Daoy (cell line): Measurements from ENCODE around the gene NF1. TPM values are rescaled to one million over a fixed set of nuclear protein-coding genes. Genes with fewer than 3 reads are reported as not detected.
"Not testable (repeated sequence)": the region's sequence is repeated elsewhere in the genome, so short reads cannot be mapped to it uniquely, and the experiment has no call there.

ENCODE experiments used
- DNase-seq: peaks from one replicate; pipeline ENCODE4 v3.0.0-alpha.2; 2015; ENCODE audit warnings: low read depth
- total RNA-seq: library from RNA; depleted of rRNA; stranded (reverse); fragments of >200 nt; shearing (Covaris generic); gene quantifications from 2 replicates; pipeline ENCODE4 v1.2.3, GENCODE V29; 2014

NF1 gene
- total RNA-seq, 1 experiment from 2014 or later: 30.2 TPM

DNA sequence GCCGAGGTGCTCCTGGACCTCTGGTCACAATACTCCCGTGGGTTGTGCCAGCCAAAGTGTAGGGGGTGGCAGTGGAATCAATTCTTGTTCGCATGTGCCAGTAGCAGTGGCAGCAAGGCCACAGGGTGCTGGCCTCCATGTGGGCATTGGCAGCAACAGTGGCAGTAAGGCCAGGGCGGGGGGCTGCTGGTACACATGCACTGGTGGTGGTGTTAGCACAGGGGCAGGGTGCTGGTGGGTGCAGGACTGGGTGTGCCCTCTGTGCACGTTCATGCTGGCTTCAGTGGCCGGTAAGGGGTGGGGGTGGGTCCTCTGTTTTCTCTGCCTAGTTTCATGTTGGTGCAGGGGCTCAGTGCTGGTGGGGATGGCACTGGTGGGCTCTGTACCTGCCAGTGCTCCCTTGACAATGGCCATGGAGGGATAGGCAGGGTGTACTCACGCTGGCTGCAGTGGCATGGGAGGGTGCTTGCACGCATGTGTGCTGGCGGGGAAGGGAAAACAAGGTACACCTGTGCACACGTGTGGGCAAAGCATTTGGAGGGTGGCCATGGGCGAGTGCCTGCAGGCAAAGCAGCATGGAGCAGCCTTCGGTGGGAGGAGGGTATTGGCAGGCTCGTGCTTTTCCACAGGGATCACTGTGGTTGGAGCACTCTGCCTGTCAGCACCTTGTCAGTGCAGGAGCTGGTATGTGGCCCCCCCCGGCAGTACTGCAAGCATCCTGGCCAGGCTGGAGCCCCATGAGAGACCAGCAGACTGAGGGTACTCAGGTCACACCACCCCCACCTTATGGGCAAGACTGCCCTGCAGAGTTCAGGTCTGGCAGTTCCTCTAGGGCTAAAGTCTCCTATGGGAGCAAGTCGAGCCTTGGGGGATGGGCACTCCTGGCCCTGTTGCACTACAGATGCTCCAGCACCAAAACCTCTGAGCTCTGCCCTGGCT is 35.8 kb downstream of the NF1 start:
- no peak for DNase-seq

GRCh38 chr17:31131299-31131698 is 36.5 kb downstream of the NF1 start:
- DNase-seq: no peak

- DNase-seq: no peak
Observed at GRCh38 chr17:31132977-31133376, 38.2 kb downstream of the NF1 start.

DNA sequence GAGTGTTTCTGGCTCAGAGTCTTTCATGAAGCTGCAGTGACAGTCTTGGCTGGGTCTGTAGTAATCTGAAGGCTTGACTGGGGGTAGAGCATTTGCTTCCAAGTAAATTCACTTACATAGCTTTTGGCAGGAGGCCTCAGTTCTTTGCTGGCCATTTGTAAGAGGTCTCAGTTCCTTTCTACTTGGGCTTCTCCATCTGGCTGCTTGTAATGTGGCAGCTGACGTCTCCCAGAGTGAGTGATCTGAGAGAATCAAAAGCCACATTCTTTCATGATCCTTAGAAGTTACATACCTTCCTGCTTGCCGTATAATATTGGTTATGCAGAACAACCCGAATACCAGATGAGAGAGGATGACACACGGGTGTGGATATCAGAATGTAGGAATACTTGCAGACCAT is 39.8 kb downstream of the NF1 start:
- no peak for DNase-seq

DNA sequence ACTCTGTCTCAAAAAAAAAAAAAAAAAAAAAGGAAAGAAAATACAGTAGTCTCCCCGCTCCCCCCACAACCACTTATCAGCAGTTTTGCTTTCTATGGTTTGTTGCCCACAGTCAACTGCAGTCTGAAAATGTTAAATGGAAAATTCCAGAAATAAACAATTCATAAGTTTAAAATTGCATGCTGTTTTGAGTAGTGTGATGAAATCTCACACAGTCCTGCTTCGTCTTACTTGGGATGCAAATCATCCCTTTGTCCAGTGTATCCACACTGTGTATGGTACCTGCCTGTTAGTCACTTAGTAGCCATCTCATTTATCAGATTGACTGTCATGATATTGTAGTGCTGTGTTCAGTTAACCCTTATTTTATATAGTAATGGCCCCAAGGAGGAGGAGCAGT is 41.5 kb downstream of the NF1 start:
- no peak for DNase-seq

- DNase-seq: no peak
Observed at GRCh38 chr17:31140111-31140510, 45.3 kb downstream of the NF1 start.

GRCh38 chr17:31144428-31144827 is 49.7 kb downstream of the NF1 start:
- no peak for DNase-seq

GRCh38 chr17:31144836-31145235 is 50.1 kb downstream of the NF1 start:
- DNase-seq: no peak

DNA sequence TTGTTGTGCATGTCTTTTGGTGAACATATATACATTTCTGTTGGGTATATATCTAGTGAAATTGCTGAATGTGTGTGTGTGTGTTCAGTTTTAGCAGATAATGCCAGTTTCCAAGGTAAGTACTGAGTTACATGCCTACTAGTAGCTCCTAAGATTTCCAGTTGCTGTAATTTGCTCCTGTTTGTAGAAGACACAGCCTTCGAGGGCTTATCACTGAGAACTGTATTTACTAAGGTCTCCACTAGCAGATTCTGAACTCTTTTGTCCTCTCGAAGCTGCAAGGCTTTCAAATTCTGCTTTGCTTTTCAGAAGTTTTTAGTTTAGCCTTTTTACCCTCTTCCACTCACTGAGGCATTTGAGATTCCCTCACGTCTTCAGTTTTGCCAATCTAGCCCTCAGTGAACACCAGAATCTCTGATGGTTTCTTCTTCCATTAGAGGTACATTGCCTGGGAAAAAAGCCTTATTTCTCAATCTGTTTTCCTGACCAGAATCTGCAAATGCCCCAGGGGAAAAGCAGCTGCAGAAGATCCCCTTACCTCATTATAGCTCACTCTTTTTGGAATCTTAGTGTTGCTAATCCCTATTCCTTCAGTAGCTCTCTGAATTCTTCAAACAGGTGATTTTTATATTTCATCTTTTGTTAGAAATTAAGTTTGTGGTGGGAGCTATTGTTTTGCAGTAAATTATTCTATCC is 52.9 kb downstream of the NF1 start:
- no peak for DNase-seq

GRCh38 chr17:31148205-31148604 is 53.4 kb downstream of the NF1 start:
- DNase-seq: no peak

- no peak for DNase-seq
Observed at GRCh38 chr17:31152271-31152670, 57.5 kb downstream of the NF1 start.

- no peak for DNase-seq
Observed at GRCh38 chr17:31155208-31155810, 60.5 kb downstream of the NF1 start.

GRCh38 chr17:31156326-31156725 is 61.5 kb downstream of the NF1 start:
- DNase-seq: no peak

DNA sequence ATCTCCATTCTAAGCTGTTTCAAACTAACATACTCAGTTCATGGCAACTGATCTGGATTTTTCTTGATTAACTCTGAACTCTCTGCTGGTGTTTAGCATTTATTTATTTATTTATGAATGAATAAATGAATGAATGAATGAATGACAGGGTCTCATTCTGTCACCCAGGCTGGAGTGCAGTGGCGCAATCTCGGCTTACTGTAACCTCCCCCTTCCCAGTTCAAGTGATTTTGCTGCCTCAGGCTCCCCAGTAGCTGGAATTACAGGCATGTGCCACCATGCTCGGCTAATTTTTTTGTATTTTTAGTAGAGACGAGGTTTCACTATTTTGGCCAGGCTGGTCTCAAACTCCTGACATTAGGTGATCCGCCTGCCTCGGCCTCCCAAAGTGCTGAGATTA is 62.1 kb downstream of the NF1 start:
- not testable (repeated sequence) for DNase-seq

GRCh38 chr17:31158746-31159377 is 64.1 kb downstream of the NF1 start:
- DNase-seq: no peak

DNA sequence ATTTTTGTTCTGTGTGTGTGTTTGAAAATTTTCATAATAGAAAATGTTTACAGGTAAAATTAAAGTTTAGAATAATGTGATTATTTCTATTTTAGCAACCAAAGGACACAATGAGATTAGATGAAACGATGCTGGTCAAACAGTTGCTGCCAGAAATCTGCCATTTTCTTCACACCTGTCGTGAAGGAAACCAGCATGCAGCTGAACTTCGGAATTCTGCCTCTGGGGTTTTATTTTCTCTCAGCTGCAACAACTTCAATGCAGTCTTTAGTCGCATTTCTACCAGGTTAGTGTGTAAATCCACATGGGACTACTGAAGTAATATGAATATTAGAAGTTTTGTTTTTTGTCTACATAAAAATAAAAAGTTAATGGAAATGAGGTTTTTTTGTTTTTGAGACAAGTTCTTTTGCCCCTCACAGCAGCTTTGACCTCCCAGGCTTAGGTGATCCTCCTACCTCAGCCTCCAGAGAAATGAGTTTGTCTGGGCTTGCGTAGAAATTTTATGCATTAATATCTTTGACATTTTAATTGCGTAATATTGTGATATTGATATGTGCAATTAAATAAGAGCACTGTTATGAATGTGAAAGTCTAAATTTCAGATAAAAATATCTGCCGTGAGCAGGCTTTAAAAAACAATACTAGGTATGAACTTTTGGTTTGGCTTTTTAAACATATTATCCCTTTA is 68.5 kb downstream of the NF1 start:
- no peak for DNase-seq

- no peak for DNase-seq
Observed at GRCh38 chr17:31167111-31167510, 72.3 kb downstream of the NF1 start.

GRCh38 chr17:31171701-31172100 is 76.9 kb downstream of the NF1 start:
- no peak for DNase-seq

GRCh38 chr17:31172388-31172787 is 77.6 kb downstream of the NF1 start:
- DNase-seq: no peak

DNA sequence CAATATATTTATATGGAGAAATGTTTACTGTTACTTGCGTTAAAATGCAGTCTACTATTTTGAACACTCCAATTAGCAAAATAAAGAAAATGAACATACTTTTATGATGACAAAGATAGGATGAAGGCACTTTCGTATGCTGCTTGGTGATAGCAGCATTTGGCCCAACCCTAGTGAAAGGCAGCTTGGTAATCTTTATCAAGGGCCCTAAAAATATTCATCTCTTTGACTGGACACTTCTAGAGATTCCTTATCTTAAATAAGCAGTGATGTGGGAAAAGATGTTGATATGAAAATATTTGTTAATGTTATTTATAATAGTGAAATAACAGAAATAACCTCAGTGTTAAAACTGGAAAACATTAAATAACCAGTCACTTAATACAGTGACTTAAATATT is 79.4 kb downstream of the NF1 start:
- no peak for DNase-seq

DNA sequence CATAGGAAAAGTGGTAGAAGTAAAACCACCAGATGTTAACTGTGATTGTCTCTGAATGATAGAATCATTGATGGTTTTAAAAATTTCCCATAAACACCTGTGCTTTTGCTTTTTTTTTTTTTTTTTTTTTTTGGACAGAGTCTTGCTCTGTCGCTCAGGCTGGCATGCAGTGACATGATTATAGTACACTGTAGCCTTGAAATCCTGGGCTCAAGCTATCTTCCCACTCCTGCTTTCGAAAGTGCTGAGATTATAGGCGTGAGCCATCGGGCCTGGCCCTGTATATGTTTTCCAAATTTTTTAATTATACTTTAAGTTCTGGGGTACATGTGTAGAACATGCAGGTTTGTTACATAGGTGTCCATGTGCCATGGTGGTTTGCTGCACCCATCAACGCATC is 80.5 kb downstream of the NF1 start:
- no peak for DNase-seq

- not testable (repeated sequence) for DNase-seq
Observed at GRCh38 chr17:31176143-31176542, 81.4 kb downstream of the NF1 start.
